HS-5 (cell line): ENCODE results near the gene CS.
A peak's percentile ranks its signal among the peaks of the same experiment; 100 is the strongest.
"Not testable (repeated sequence)": the region's sequence is repeated elsewhere in the genome, so short reads cannot be mapped to it uniquely, and the experiment has no call there.

ENCODE experiments used
- DNase-seq: peaks from one replicate; pipeline ENCODE4 v3.0.0-alpha.2; 2012; ENCODE audit warnings: low read depth

CS gene

DNA sequence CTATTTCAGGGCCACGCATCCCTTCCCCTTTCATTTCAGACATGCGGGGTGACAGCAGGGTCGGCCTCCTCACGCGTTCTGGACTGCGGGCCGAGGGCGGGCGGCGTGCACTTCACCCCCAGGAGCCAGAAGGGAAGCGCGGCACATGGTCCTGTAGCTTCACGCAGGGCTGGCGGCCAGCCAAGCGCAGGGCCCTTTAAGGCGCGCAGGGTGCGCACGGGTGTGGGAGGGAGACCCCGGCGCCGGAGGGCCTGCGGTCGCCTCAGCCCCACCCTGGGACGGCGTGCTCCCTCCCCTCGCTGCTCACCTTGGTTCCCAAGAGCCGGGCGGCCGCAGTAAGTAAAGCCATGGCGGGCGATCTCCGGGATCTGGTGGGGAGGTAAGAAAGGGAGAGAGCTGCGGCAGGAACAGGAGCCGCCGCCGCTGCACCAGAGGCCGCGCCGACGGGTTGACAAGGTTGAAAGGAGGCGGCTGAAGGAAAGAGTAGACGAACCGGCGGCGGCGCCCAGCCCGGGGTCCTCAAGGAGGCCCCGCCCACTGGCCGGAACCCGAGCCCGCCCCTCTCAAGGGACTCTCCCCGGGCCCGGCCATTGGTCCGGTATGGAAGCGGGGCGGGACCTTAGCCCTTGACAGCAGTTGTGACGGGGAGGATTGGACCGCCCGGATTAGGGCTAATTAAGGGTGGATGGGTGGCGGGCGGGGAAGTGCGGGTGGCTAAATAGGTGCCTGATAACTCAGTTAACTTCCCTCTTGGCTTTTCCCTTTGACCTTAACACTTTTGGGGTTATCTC is at the start of gene CS:
Gene CS (minus strand): TSS at position 478 of the 791 bp plus-strand sequence. CDS start 129 bp downstream, at position 349.
- DNase-seq = peak; percentile 88

DNA sequence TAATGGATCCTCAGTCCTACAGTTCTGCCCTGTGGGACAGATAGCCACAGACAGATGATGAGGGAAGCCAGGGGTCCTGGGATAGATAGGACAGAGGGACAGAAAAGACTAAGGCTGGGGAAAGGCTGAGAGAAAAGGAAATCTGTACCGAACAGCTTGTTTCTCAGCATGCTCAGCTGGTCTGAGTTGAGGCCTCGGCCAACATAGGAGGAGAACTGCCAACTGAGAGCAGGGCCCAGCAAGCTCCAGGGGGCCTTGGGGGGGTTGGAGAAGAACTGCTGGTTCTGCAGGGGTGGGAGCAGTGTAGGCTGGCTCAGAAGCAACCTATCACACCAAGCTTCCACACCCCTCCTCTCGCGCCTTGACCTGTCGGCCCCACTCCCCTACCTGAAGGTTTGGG is 48.6 kb upstream of the CS start:
- no peak for DNase-seq

DNA sequence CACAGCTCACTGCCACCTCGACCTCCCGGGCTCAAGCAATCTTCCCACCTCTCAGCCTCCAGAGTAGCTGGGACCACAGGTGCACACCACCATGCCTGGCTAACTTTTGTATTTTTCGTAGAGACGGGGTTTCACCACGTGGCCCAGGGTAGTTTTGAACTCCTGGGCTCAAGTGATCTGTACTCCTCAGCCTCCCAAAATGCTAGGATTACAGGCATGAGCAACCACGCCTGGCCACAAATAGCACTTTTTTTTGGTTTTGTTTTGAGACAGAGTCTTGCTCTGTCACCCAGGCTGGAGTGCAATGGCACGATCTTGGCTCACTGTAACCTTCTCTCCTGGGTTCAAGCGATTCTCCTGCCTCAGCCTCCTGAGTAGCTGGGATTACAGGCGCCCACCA is 47.1 kb upstream of the CS start:
- DNase-seq = not testable (repeated sequence)

DNA sequence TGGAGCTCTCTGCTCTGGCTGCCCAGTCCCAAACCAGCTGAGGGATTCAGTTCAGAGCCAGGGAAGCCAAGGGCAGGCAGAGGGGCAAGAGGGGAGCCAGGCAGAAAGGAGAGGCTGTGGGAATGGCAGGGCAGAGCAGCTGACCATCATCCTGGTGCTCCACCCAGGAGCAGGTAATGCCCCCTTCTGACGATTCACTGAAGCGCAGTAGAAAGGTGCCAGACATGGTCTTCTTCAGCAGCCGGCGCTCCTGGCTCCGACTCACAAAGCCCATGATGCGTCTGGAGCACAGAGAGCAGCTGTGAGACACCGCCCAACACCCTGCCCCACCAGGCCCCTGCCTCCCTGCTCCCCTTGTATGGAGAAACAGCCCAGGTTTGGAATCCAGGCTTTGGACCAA is 46.5 kb upstream of the CS start:
- no peak for DNase-seq

DNA sequence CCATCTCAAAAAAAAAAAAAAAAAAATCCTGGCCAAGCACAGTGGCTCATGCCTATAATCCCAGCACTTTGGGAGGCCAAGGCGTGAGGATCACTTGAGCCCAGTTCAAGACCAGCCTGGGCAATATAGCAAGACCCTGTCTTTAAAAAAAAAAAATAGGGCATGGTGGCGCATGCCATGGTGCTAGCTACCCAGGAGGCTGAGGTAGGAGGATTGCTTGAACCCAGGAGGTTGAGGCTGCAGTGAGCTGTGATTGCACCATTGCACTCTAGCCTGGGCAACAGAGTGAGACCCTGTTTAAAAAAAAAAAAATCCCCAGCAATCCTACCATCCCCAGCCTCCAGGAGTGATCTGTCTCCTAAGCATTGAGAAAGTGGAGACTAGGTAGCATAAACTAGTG is 42.2 kb upstream of the CS start:
- DNase-seq = not testable (repeated sequence)

DNA sequence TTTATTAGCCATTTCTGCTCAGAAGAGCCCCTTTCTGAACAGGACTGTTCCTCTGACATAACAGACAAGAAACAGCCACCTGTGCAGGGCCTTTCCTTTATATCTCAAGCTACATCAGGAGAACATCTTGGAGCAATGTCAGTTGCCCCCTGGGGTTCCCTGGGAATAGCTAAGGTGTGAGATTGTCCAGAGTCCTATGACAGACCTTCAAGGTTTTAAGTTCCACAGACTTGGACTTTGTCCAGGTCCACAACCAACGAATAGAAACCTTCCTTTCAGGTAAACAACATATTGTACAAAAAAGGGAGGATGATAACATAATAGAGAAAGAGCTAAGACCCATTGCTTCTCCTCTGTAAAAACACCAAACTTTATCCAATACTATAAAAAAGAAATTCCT is 41.5 kb upstream of the CS start:
- DNase-seq = no peak

DNA sequence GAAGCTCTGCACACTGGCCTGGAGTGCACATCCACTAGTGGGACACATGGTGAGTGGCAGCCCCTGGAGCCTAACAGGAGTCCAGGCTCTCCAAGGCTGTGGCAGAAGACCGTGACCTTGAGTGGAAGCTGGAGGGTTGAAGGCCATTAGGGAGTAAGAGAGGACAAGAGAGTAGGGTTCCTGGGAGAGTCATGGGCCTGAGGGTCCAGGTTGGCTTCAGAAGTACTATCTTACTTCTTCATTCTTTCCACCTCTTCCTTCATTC is 39.0 kb upstream of the CS start:
- no peak for DNase-seq

DNA sequence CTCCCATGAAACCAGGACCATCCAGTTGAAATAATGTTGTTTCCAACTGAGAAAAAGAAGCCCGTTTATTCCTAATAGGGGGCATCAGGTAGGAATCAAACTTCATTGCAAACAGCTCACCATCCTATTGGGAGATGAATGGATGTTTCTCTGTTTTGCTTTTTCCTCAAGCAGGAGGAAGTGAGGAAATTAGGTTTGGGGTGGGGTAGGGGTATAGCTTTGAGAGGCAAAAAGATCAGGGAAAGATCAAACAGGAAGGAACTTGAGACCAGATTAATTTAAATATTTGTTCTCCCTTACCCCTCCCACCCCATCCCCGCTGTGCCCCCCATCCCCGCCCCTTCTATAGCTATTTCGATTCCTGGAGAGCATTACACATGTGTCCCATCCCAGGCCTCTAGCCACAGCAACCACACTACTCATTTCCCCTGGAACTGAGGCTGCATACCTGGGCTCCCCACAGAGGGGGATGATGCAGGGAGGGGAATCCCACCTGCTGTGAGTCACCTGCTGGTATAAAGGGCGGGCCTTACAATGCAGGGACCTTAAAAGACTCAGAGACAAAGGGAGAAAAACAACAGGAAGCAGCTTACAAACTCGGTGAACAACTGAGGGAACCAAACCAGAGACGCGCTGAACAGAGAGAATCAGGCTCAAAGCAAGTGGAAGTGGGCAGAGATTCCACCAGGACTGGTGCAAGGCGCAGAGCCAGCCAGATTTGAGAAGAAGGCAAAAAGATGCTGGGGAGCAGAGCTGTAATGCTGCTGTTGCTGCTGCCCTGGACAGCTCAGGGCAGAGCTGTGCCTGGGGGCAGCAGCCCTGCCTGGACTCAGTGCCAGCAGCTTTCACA is 38.4 kb upstream of the CS start, which contains the start of gene IL23A:
Gene IL23A (plus strand): TSS at position 577 of the 850 bp plus-strand sequence. CDS start 161 bp downstream, at position 738.
- no peak for DNase-seq

DNA sequence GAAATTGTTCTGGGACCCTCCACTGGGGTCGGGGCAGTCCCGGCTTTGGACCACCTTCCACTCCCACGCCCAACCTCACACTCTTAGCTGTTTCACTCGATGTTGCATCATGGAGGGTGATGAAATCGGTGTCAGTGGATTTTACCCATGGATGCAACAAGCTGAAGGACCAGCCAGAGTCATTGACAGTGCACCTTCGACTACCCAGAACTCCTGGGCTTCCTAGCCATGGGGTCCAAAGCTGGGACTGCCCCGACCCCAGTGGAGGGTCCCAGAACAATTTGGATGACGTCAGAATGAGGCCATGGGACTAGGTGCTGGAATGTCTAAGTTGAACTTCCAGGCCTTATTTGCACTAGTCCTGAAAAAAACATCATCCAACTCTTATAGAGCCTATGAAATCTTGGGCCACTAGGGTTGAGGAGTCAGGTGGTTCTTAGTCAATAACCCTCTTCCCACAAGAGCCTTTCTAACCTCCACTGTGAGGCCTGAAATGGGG is 37.7 kb upstream of the CS start:
- no peak for DNase-seq

DNA sequence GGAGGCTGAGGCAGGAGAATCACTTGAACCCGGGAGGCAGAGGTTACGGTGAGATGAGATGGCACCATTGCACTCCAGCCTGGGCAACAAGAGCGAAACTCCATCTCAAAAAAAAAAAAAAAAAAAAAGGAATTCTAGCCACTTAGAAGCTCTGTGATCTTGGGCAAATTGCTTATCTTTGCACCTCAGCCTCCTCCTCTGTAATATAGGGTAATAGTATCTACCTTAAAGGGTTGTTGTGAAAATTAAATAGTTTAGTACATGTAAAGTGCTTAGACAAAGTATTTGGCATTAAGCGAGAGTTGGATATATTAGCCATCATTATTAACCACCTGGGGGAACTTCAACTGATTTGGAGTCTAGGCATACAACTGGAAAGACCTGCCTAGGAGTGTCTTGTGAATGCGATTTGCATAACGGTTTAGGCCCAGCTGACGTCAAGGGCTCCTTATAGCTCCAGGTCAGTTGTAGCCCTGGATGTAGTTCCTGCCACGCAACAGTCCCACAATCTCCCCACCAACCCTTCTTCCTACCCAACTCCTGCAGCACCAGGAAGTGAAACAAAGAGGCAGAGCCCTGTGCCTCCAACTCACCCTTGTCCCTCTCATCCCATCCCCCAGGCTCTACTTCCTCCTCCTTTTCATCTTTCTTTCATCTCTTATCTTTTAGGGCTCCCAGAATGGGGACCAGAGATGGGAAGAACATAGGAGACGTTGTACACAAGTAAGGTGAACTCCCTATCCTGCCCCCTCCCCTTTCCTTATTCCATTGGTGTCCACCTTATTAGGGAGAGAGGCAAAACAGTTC is 36.4 kb upstream of the CS start:
- DNase-seq = no peak

DNA sequence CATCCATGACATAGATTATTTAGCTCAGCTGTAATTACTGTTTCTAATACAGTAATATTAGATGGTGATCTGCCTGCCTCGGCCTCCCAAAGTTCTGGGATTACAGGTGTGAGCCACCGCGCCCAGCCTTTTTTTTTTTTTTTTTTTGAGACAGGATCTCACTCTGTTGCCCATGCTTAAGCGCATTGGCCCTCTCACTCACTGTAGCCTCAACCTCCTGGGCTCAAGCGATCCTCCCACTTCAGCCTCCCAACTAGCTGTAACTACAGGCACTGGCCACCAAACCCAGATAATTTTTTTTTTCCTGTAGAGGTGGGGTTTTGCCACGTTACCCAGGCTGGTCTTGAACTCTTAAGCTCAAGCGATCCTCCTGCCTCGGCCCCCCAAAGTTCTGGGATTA is 35.4 kb upstream of the CS start:
- DNase-seq = not testable (repeated sequence)

DNA sequence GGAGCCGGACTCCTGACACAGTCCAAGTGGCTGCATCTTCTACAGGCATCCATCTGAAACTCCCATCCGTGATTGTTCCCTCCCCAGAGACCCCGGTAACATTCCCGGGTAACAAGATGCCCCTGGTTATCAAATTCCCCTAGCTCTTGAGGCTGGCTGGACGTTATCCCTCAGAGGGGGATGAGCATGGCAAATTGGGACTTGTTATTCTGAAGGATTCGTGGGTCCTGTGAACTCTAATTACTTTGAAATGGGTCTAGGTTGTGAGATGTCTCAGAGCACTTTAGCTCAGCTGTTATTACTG is 34.3 kb upstream of the CS start:
- no peak for DNase-seq

DNA sequence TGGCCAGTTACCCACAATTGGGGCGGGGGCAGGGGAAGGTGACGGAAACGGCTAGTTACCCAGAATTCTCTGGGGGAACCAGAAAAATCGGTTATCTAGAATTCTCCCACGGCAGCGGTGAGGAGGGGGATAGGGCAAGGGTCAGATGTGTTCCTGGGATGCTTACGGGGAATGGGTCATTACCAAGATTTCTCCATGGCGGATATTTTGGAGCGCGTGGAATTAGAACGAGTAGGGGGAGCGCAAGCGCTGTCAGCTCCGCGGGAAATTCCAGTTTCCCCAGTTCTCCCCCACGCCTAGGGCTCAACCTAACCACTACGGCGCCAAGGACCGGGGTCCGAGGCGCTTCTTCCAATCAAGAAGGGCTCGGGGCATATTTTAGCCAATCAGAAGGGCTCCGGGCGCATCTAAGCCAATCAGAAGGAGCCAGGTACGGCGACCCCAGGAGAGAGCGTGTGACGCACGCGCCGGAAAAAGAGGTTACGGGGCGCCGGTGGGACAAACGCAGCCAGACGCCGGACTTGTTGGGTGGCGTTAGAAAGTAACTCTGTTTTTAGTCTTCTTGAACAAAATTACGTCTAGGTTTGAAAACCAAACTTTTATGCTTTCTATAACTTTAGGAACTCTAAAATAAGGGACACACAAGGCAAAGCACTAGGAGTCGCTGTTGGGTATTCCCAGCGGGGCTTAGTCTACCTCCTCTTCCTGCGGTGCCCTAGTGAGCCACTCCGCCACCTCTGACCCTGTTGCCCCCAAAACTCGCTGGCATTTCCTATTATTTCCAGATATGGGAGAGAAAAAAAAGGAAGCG is 33.8 kb upstream of the CS start, which contains the start of gene PAN2:
Gene PAN2 (minus strand): TSS at position 322 of the 811 bp plus-strand sequence. CDS start 906 bp downstream, outside the sequence.
- DNase-seq = peak; percentile 94

DNA sequence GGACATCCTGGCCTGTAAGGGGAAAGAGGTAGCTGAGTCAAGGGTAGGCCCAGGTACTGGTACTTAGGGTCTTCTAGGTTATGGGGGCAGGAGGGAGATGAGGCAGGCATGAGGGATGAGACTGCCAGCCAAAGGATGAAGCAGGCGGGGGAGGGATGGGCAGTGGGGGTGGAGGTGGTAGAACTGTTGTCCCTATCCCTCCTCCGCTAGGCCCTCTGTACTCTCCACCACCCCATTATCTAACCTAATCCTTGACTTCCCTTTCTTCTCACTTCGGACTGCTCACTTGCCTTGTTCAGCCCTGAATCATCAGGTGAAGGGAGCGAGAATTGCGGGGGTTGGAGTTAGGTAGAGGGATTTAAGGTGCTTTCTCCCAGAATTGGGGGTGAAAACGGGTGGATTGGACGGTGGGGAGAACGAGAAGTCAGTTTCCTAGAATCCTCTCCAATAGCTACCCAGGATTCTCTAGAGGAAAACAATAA is 33.1 kb upstream of the CS start:
- no peak for DNase-seq

DNA sequence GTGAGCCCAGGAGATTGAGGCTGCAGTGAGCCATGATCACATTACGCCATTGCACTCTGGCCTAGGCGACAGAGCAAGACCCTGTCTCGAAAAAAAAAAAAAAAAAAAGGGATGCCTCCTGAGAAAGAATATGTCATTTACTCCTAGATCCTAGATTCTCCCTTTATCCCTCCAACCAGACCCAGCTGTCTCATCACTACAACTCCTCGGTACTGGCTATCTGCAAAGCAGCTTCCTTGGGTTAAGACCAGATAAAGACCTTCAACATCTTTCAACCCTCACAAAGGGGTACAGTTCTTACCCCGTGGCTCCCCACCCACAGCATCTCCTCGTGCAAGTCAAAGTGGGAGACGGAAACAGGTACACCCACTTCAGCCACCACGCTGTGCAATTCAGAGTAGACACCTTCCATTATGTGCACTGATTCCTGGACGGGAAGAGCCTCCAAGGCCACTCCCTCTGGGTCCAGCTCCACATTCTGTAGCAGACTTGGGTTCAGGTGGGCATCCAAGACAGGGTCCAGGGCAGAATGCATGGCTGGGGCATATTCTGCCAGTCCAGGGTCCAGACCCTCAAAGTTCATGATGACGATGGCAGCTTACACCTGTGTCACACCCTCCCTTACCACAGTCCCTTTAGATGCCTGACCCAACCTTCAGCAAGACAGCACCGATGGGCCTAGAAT is 32.5 kb upstream of the CS start:
- DNase-seq = no peak

DNA sequence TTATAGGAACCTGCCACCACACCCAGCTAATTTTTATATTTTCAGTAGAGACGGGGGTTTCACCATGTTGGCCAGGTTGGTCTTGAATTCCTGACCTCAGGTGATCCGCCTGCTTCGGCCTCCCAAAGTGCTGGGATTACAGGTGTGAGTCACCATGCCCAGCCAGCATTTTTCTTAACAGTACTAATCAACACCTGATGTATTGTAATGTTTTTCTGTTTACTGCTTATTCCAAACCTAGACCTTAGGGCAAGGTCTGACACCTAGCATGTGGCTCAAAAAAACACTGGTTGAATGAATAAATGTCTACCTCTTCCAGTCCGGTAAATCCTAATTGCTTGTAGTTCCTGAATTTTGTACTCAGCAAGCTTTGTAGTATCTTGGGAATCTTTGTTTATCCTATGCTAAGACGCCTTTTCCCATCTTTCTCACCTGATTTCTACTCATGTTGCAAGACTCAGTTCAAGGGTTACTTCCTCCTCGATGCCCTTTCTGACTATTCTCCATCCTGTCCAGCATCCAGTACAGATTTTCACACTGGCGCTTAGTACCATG is 30.9 kb upstream of the CS start:
- no peak for DNase-seq

DNA sequence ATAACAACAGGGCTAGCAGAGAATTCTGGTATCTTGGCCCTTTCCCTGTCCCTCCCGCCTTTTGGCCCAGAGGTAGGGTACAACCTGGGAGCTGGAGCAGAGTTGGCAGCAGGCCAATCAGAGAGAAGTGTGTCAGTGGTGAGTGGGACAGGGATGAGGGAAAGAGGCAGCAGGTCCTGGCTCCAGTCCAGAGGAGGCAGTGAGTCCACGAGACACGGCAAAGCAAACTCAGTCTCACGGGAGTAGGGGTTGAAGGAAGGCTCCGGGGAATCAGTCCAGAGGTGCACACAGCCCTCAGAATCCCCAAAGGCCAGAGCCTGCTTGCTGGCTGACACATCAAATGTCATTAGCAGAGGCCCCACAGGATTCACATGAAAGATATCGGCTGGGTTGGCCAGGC is 26.4 kb upstream of the CS start:
- no peak for DNase-seq

DNA sequence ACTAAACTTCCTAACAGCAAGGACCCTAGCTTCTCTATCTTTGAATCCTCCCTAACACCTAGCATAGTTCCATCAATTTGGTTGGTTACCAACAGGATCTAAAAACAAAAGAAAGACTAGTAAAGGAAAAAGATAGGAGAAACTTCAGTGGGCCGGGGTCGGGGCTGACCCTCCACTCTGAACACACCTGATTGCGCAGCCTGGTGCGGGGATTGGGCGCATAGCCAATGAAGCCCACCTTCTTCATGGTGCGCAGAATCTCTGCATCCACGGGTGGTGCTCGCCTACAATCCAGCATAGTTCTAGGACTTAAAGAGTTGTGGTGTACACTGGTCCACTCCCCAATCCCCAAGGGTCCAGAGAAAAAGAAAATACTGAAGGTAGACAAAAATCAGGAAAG is 26.0 kb upstream of the CS start:
- no peak for DNase-seq

DNA sequence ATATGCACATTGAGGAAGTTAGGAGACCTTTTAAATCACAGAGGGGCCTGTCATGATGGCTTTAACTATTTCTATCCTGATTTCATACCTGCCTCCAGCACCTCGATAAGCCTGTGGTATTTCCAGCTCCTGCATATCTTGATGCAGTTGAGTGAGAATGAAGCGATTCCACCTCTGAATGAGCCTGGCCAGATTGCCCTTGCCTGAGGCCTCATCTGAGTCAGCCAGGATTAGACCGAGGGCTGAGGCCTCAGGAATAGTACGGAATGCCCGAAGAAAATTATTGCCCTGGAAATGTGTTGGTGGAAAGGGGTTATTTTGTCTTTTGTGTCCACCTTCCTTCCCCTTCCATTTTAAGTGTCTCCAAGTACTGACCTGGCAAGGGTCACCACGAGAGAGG is 24.1 kb upstream of the CS start:
- no peak for DNase-seq

DNA sequence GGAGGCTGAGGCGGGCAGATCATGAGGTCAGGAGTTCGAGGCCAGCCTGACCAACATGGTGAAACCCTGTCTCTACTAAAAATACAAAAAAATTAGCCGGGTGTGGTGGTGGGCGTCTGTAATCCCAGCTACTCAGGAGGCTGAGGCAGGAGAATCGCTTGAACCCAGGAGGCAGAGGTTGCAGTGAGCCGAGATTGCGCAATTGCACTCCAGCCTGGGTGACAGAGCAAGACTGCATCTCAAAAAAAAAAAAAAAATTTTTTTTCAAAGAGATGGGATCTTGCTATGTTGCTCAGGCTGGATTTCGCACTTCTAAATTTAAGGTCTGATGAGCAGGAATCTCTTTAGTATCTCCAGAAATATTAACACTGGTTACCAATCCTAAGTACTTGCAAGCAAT is 21.5 kb upstream of the CS start:
- DNase-seq = not testable (repeated sequence)

DNA sequence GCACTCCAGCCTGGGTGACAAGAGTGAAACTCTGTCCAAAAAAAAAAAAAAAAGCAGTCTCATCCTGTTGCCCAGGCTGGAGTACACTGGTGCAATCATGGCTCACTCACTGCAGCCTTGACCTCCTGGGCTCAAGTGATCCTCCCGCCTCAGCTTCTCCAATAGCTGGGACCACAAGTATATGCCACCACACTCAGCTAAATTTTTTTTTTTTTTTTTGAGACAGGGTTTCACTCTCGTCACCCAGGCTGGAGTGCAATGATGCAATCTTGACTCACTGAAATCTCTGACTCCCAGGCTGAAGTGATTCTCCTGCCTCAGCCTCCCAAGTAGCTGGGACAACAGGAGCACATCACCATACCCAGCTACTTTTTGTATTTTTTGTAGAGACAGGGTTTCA is 20.9 kb upstream of the CS start:
- DNase-seq = no peak
